ENCODE measurements around the gene CYB561D2. TPM values are rescaled to one million over a fixed set of nuclear protein-coding genes. Genes with fewer than 3 reads are reported as not detected.

The CYB561D2 gene
- total and polyA plus RNA-seq, 9 donors: 4.5 to 17.1 (median 9.6) TPM

- DNase-seq: peak in 4 of 5 donors; percentile 59 to 80 (median 74)
- Histone ChIP-seq H3K4me3 (peak within 1 kb of the TSS; percentile 15), H3K36me3 (no peaks in the 10 kb centered on the region), H3K9me3 (no peaks in the 10 kb centered on the region), H3K27ac (no peak within 1 kb of the TSS), H3K4me1 (ENCODE audit: insufficient read depth) (peaks cover 14% of the 10 kb centered on the region), H3K27me3 (no peaks in the 10 kb centered on the region)
- TF ChIP-seq CTCF (IDR thresholded peaks at IDR 0.05): no peak
- TF ChIP-seq EP300 (IDR thresholded peaks at IDR 0.05): no peak
- WGBS, 3 donors: 5 to 11% (median 7%) methylated on average over 21 to 45 of the region's 45 CpGs
- intact Hi-C loops (cut with DNase I): loop anchor here in 3 of 4 donors (5.0 kb wide), 1 partner anchor 197 kb away; no protein-coding TSS in a partner anchor
Observed at GRCh38 chr3:50345586-50346234, 5.0 kb upstream of the CYB561D2 start, which contains the start of gene ZMYND10. ZMYND10 (minus strand) TSS chr3:50345732; CDS start chr3:50345579, 153 bp downstream.

GRCh38 chr3:50347187-50347813, 3.4 kb upstream of the CYB561D2 start:
- no peaks in the 10 kb centered on the region for H3K9me3 ChIP-seq
- no peak overlapping the region for H3K27ac ChIP-seq
- no peak for TF ChIP-seq EP300 (IDR thresholded peaks at IDR 0.05)
- TF ChIP-seq POLR2A (IDR thresholded peaks at IDR 0.05): no peak
- TF ChIP-seq CTCF (IDR thresholded peaks at IDR 0.05): peak in 2 of 3 donors; percentile 23
- peaks cover 16% of the 10 kb centered on the region for H3K4me1 ChIP-seq (ENCODE audit: insufficient read depth)
- WGBS, 3 donors: 21 to 25% (median 23%) methylated on average over 14 of the region's 14 CpGs
- intact Hi-C loops (cut with DNase I): loop anchor here in 3 of 4 donors (5.0 kb wide), 1 partner anchor 195 kb away; no protein-coding TSS in a partner anchor
- H3K36me3 ChIP-seq: no peaks in the 10 kb centered on the region
- no peaks in the 10 kb centered on the region for H3K27me3 ChIP-seq
- DNase-seq: peak; percentile 65 to 85 (median 80)
- no peak overlapping the region for H3K4me3 ChIP-seq

- peak overlapping the region; percentile 75 for H3K4me3 ChIP-seq
- DNase-seq: no peak
- no peaks in the 10 kb centered on the region for H3K9me3 ChIP-seq
- H3K27ac ChIP-seq: peak overlapping the region; percentile 77 to 87
- no peaks in the 10 kb centered on the region for H3K36me3 ChIP-seq
- H3K4me1 ChIP-seq (ENCODE audit: insufficient read depth): peaks cover 16% of the 10 kb centered on the region
- intact Hi-C loops (cut with DNase I): loop anchor here in 2 of 4 donors (5.0 to 10.0 kb wide), 2 partner anchors 255 to 257 kb away; no protein-coding TSS in a partner anchor
- H3K27me3 ChIP-seq: no peaks in the 10 kb centered on the region
- WGBS, 3 donors: 1 to 2% (median 1%) methylated on average over 7 of the region's 7 CpGs
- TF ChIP-seq CTCF (IDR thresholded peaks at IDR 0.05): no peak
- TF ChIP-seq EP300 (IDR thresholded peaks at IDR 0.05): no peak
- TF ChIP-seq POLR2A (IDR thresholded peaks at IDR 0.05): no peak
Observed at GRCh38 chr3:50350213-50350526, 492 bp upstream of the CYB561D2 start.

GRCh38 chr3:50351323-50351697, 648 bp downstream of the CYB561D2 start:
- TF ChIP-seq CTCF (IDR thresholded peaks at IDR 0.05): no peak
- TF ChIP-seq POLR2A (IDR thresholded peaks at IDR 0.05): no peak
- TF ChIP-seq EP300 (IDR thresholded peaks at IDR 0.05): no peak
- Histone ChIP-seq H3K4me1 (ENCODE audit: insufficient read depth) (peaks cover 13% of the 10 kb centered on the region), H3K9me3 (no peaks in the 10 kb centered on the region), H3K36me3 (no peaks in the 10 kb centered on the region), H3K4me3 (peak overlapping the region; percentile 75), H3K27ac (peak overlapping the region in 1 of 2 donors; percentile 87), H3K27me3 (no peaks in the 10 kb centered on the region)
- 30 to 36% (median 33%) methylated on average over 11 of the region's 11 CpGs for WGBS, 3 donors
- intact Hi-C loops (cut with DNase I): loop anchor here in 2 of 4 donors (5.0 to 10.0 kb wide), 2 partner anchors 253 to 256 kb away; no protein-coding TSS in a partner anchor
- no peak for DNase-seq

All from ovary (tissue), 9 donors.